GM12878 (cell line): Measurements from ENCODE around the gene CMTR2. TPM values are rescaled to one million over a fixed set of nuclear protein-coding genes. Genes with fewer than 3 reads are reported as not detected.

ENCODE experiments used
- ATAC-seq: fragments of 200-7000 bp; cut with Tn5 transposase; 3 replicates; pipeline ENCODE4 v1.9.1; 2020; ENCODE audit warnings: mild to moderate bottlenecking, moderate library complexity
- BruUV-seq: library from RNA; stranded (reverse); fragments of 400-500 nt; replicated peaks from 2 replicates; lab custom pipeline; 2021; lab: Mats Ljungman, UMichigan
- CTCF ChIA-PET: fragments of 300-600 bp; sonication (Branson Sonifier 250); formaldehyde crosslinking; extraction: SDS; loops from one replicate; lab custom pipeline; 2021; ENCODE audit warnings: inconsistent platforms; lab: Yijun Ruan, JAX
- POLR2A ChIA-PET: fragments of 350-600 bp; formaldehyde crosslinking; extraction: SDS; loops from one replicate; lab custom pipeline; 2021; ENCODE audit warnings: inconsistent platforms; lab: Charles Lee
- RAD21 ChIA-PET: fragments of 300-600 bp; sonication (Branson Sonifier 250); formaldehyde crosslinking; loops from one replicate; lab custom pipeline; 2023; ENCODE audit warnings: antibody characterized with exemption; ENCODE audit not compliant: unreplicated experiment; lab: Charles Lee
- SMC1A ChIA-PET: fragments of 300-600 bp; sonication (Branson Sonifier 250); formaldehyde crosslinking; loops from one replicate; lab custom pipeline; 2023; ENCODE audit not compliant: unreplicated experiment, uncharacterized antibody; lab: Charles Lee
- DNase-seq: peaks from one replicate; pipeline ENCODE4 v3.0.0-alpha.2; 2011; ENCODE audit warnings: low read depth, low spot score
- FAIRE-seq: peaks from 3 replicates; lab custom pipeline; 2011; peaks lifted over from hg19 to GRCh38; lab: Jason Lieb, UNC
- H2AFZ ChIP-seq: 2 replicates; pipeline ENCODE4 v1.6.0; 2011; ENCODE audit warnings: low read depth, low read length, control low read depth; ENCODE audit not compliant: control insufficient read depth
- H3K27ac ChIP-seq: 2 replicates; pipeline ENCODE4 v1.5.1; 2011; ENCODE audit warnings: control low read depth; ENCODE audit not compliant: control insufficient read depth, insufficient read depth
- H3K27me3 ChIP-seq, 2 experiments: replicated peaks in 1 of 2; 2 replicates each; pipeline versions ENCODE4 v1.6.0 to v1.6.1; 2011; ENCODE audit warnings: low read length in 1 of 2; ENCODE audit not compliant: control insufficient read depth in 2 of 2, insufficient read depth in 2 of 2
- H3K36me3 ChIP-seq, 2 experiments: 2 replicates each; pipeline ENCODE4 v1.5.1; 2011; ENCODE audit warnings: low read length in 1 of 2; ENCODE audit not compliant: control insufficient read depth in 2 of 2, insufficient read depth in 2 of 2
- H3K4me1 ChIP-seq: 2 replicates; pipeline ENCODE4 v1.6.1; 2011; ENCODE audit warnings: mild to moderate bottlenecking, low read length, moderate library complexity, mixed read lengths; ENCODE audit not compliant: control insufficient read depth, insufficient read depth
- H3K4me2 ChIP-seq: 2 replicates; pipeline ENCODE4 v1.6.0; 2011; ENCODE audit warnings: control low read depth; ENCODE audit not compliant: control insufficient read depth, insufficient read depth
- H3K4me3 ChIP-seq: fragments of 200-600 bp; sonication (generic); 2 replicates; pipeline ENCODE4 v1.5.1; 2016
- H3K79me2 ChIP-seq: 2 replicates; pipeline ENCODE4 v1.6.0; 2011; ENCODE audit warnings: low read length; ENCODE audit not compliant: control insufficient read depth, insufficient read depth
- H3K9ac ChIP-seq: 2 replicates; pipeline ENCODE4 v1.8.0; 2011; ENCODE audit warnings: low read length, control low read depth, mixed read lengths; ENCODE audit not compliant: control insufficient read depth, insufficient read depth
- H3K9me3 ChIP-seq: replicated peaks from 3 replicates; pipeline ENCODE4 v1.5.1; 2011; ENCODE audit warnings: mild to moderate bottlenecking, low read length; ENCODE audit not compliant: control insufficient read depth, insufficient read depth
- H4K20me1 ChIP-seq: 2 replicates; pipeline ENCODE4 v1.6.0; 2011; ENCODE audit not compliant: control insufficient read depth, insufficient read depth
- BRCA1 ChIP-seq: IDR thresholded peaks from 2 replicates; pipeline ENCODE4 v1.6.1; 2011; ENCODE audit warnings: low read depth, low read length, improper control_type of control experiment
- CREB1 ChIP-seq: IDR thresholded peaks from 2 replicates; pipeline ENCODE4 v1.6.1; 2012; ENCODE audit warnings: low read depth, mild to moderate bottlenecking, inconsistent platforms
- E2F4 ChIP-seq: IDR thresholded peaks from 2 replicates; pipeline ENCODE4 v1.6.1; 2012; ENCODE audit warnings: low read depth, low read length, improper control_type of control experiment
- ELK1 ChIP-seq: IDR thresholded peaks from 2 replicates; pipeline ENCODE4 v1.6.1; 2012; ENCODE audit warnings: low read depth, low read length, improper control_type of control experiment
- IRF5 ChIP-seq: fragments of 450-650 bp; IDR thresholded peaks from 2 replicates; pipeline ENCODE4 v1.6.1; 2017; ENCODE audit warnings: borderline replicate concordance
- KDM1A ChIP-seq: fragments of 200-600 bp; sonication (generic); IDR thresholded peaks from 2 replicates; pipeline ENCODE4 v1.6.1; 2016; ENCODE audit warnings: borderline replicate concordance
- MLLT1 ChIP-seq: fragments of 450-650 bp; IDR thresholded peaks from 2 replicates; pipeline ENCODE4 v1.6.1; 2016; ENCODE audit warnings: mild to moderate bottlenecking
- MXI1 ChIP-seq: fragments of 150-350 bp; IDR thresholded peaks from 2 replicates; pipeline ENCODE4 v1.6.1; 2011; ENCODE audit warnings: low read depth, mild to moderate bottlenecking, inconsistent platforms, low read length, improper control_type of control experiment
- NBN ChIP-seq: fragments of 450-650 bp; IDR thresholded peaks from 2 replicates; pipeline ENCODE4 v1.6.1; 2016
- NR2F1 ChIP-seq: fragments of 450-650 bp; conservative IDR thresholded peaks from 2 replicates; pipeline ENCODE4 v1.6.1; 2017; ENCODE audit warnings: mild to moderate bottlenecking
- PAX8 ChIP-seq: fragments of 450-650 bp; IDR thresholded peaks from 2 replicates; pipeline ENCODE4 v1.6.1; 2017; ENCODE audit warnings: mild to moderate bottlenecking, moderate library complexity
- SMAD5 ChIP-seq: IDR thresholded peaks from 2 replicates; pipeline ENCODE4 v1.6.1; 2016; ENCODE audit warnings: antibody characterized with exemption, low read depth
- SPI1 ChIP-seq: IDR thresholded peaks from 2 replicates; pipeline ENCODE4 v1.6.1; 2011; ENCODE audit warnings: low read depth, mild to moderate bottlenecking, low read length, moderate library complexity, borderline replicate concordance; ENCODE audit not compliant: insufficient read depth
- ZNF687 ChIP-seq: fragments of 450-650 bp; IDR thresholded peaks from 2 replicates; pipeline ENCODE4 v1.6.1; 2017; ENCODE audit warnings: mild to moderate bottlenecking, moderate library complexity
- ZSCAN29 ChIP-seq: fragments of 450-650 bp; IDR thresholded peaks from 2 replicates; pipeline ENCODE4 v1.6.1; 2017; ENCODE audit warnings: mild to moderate bottlenecking, moderate library complexity
- WGBS: methylation state at CpG from one replicate; pipeline ENCODE4 v1.1.6; 2016; ENCODE audit warnings: low lambda C conversion rate; ENCODE audit not compliant: insufficient replicate concordance, insufficient coverage; ENCODE audit errors: missing lambda C conversion rate; 5-methylcytosine and 5-hydroxymethylcytosine counted together
- in situ Hi-C: fragments of 300-500 bp; cut with MboI; formaldehyde crosslinking; loops from 9 replicates; pipeline ENCODE4 v1.14.3; 2018; ENCODE audit warnings: mixed read lengths
- intact Hi-C: fragments of 100-400 bp; cut with micrococcal nuclease; formaldehyde crosslinking; loops from one replicate; pipeline ENCODE4 v1.14.2; 2022; ENCODE audit not compliant: unreplicated experiment
- polyA plus RNA-seq, 11 experiments: library from polyadenylated mRNA; depleted of rRNA in 4 of 11; unstranded in 6 of 11; stranded (reverse) in 5 of 11; fragments of >200 nt; fragmentation: Nextera tagmentation in 4 of 11; fragmentation: Illumina TruSeq in 1 of 11; extraction: Ambion mirVana in 4 of 11; extraction: Trizol in 1 of 11; gene quantifications; 1 replicate in 1 of 11; 2 replicates in 10 of 11; pipeline versions ENCODE4 v1.2.1 to v1.2.3, GENCODE V29; 2011 to 2016; ENCODE audit warnings: inconsistent platforms in 2 of 11, missing spikeins in 2 of 11, low read depth in 1 of 11
- total RNA-seq, 4 experiments: library from RNA; depleted of rRNA in 3 of 4; stranded (reverse); fragments of >200 nt in 3 of 4; fragmentation: Illumina TruSeq in 1 of 4; extraction: Trizol in 1 of 4; gene quantifications; 2 replicates each; pipeline versions ENCODE4 v1.2.1 to v1.2.3, GENCODE V29; 2013 to 2021

The CMTR2 gene
- total and polyA plus RNA-seq, 10 of the 15 experiments (the other 5 are each of a cell fraction or from before 2014, with no cell fraction given), result 6.5 to 37.0 (median 20.9) TPM

- TF ChIP-seq ELK1, result no peak
- TF ChIP-seq NR2F1, result no peak
- TF ChIP-seq MXI1, result no peak
- TF ChIP-seq, all 136 proteins: peak for 0
Measured at GRCh38 chr16:71259086-71259485, 30.1 kb downstream of the CMTR2 start (continued).

GRCh38 chr16:71258372-71258771 is 30.8 kb downstream of the CMTR2 start:
- H3K9ac ChIP-seq, result no peak overlapping the region
- no peak for TF ChIP-seq KDM1A
- no peak for TF ChIP-seq IRF5
- no peak for TF ChIP-seq MLLT1
- TF ChIP-seq ZNF687, result no peak
- no peak for TF ChIP-seq SPI1
- no peak for TF ChIP-seq SMAD5
- TF ChIP-seq NBN, result no peak
- TF ChIP-seq PAX8, result no peak
- TF ChIP-seq E2F4, result no peak
- TF ChIP-seq BRCA1, result no peak
- no peak for TF ChIP-seq ZSCAN29
- no peak for TF ChIP-seq CREB1
- ChIA-PET CTCF (no interaction called here), RAD21 (no interaction called here), POLR2A (no interaction called here), SMC1A (interaction anchor here (1.1 kb wide), 1 partner anchor 11 kb away, joined by 3 read pairs; no protein-coding TSS in a partner anchor)
- DNase-seq (no peak), FAIRE-seq (no peak), ATAC-seq (no peak)
- no peaks in the 10 kb centered on the region for H3K36me3 ChIP-seq
- 0% methylated on average over 1 of the region's 1 CpG for WGBS
- H3K27ac ChIP-seq, result no peak overlapping the region
- no peak overlapping the region for H3K4me3 ChIP-seq
- no peaks in the 10 kb centered on the region for H3K4me1 ChIP-seq
- H4K20me1 ChIP-seq, result no peaks in the 10 kb centered on the region
- H3K27me3 ChIP-seq, result no peaks in the 10 kb centered on the region
- no peaks in the 10 kb centered on the region for H3K79me2 ChIP-seq
- H3K4me2 ChIP-seq, result no peak overlapping the region
- intact Hi-C loops (no loop called here), in situ Hi-C loops (no loop called here)
- BruUV-seq, result no TSS peak
- H2AFZ ChIP-seq, result no peak overlapping the region
- no peaks in the 10 kb centered on the region for H3K9me3 ChIP-seq
